ENCODE measurements around the gene VSTM2L. TPM values are rescaled to one million over a fixed set of nuclear protein-coding genes. Genes with fewer than 3 reads are reported as not detected.
"Not testable (repeated sequence)": the region's sequence is repeated elsewhere in the genome, so short reads cannot be mapped to it uniquely, and the experiment has no call there.

Gene VSTM2L
- total RNA-seq, 1 donor from 2014 or later, result 39.6 TPM

DNA sequence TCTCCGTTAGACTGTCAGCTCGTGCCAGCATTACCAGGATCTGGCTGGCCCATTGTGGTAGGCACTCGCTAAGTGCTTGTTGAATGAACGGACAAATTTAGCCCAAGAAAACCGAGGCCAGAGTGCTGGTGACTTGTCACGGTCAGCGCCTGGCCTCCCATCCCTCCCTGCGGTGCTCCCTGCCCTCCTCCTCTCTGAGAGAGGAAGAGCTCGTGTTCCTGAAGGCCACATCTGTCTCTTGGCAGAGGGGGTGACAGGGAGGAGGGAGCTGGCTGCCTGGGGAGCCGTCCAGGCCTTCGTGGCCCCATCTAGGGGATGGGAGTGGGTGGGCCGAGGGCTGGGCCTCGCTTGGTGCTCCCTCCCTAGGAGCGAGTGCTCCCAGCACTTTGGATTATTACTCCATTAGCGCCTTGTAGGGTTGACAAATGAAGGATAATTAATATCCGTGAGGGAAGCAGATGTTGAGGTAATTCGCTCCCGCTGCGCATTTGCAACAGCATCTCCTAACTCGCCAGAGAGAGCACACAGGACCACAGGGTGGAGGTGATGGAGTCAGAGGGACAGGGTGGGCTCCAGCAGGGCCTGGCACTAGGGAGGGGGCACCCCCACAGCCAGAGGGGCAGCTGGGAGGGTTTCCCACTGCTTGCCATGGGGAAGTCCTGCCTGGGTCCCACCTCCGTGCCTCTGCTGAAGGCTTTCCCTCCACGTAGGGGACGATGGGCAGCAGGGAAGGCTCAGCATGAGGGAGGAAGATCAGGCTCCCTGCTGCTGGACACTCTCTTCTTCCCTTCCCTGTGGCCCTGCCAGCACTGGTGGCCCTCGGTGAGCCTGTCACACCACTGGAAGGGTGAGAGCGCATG, 37.0 kb downstream of the VSTM2L start:
- no peak for DNase-seq

DNA sequence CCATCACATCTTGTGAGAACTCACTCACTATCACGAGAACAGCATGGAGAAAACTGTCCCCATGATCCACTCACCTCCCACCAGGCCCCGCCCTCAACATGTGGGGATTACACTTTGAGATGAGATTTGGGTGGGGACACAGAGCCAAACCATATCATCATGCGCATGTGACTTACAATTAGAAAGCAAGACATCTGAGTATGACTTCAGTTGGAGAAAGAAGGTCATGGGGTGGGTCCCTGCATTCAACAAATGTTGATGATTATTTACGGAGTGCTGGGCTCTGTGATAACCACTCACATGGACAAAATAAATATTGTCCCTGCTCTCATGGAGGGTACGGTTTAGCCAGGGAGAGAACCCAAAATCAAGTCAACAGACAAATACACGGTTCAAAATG, 37.9 kb downstream of the VSTM2L start:
- DNase-seq, result no peak

DNA sequence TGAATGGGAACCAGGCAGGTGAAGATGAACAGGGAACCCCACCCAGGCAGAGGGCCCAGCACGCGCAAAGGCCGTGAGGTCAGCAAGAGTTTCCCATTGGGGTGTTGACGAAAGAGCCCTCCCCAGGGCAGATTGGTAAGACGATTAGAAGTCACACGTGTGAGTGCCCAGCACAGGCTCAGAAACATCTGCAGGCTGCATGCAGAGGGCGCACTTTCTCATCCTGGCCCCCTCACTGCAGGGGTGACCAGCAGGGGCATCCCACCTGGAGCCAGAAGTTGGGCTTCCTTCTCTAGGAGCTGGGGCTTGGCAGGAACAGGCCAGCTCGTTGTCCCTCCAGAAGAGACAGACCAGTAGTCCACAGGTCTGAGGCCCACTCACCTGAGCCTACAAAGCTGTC, 38.4 kb downstream of the VSTM2L start:
- no peak for DNase-seq

DNA sequence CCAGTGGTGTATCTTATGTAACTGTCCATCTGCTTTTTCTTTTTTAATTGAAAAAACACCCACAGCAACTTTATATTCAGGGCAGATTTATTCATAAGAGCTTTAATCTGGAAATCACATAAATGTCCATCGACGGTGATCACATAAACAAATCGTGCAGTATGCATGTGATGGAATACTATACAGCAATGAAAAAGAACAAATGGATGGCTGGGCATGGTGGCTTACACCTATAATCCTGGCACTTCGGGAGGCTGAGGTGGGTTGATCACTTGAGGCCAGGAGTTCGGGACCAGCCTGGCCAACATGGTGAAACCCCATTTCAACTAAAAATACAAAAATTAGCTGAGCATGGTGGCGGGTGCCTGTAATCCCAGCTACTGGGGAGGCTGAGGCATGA, 39.1 kb downstream of the VSTM2L start:
- no peak for DNase-seq

DNA sequence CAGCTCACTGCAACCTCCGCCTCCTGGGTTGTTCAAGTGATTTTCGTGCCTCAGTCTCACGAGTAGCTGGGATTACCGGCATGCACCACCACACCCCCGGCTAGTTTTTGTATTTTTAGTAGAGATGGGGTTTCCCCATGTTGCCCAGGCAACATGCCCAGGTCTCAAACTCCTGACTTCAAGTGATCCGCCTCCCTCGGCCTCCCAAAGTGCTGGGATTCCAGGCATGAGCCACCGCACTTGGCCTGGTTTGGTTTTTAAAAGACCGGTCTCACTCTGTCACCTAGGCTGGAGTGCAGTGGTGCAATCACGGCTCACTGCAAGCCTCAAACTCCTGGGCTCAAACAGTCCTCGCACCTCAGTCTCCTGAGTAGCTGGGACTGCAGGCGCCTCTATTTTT, 40.1 kb downstream of the VSTM2L start:
- no peak for DNase-seq

DNA sequence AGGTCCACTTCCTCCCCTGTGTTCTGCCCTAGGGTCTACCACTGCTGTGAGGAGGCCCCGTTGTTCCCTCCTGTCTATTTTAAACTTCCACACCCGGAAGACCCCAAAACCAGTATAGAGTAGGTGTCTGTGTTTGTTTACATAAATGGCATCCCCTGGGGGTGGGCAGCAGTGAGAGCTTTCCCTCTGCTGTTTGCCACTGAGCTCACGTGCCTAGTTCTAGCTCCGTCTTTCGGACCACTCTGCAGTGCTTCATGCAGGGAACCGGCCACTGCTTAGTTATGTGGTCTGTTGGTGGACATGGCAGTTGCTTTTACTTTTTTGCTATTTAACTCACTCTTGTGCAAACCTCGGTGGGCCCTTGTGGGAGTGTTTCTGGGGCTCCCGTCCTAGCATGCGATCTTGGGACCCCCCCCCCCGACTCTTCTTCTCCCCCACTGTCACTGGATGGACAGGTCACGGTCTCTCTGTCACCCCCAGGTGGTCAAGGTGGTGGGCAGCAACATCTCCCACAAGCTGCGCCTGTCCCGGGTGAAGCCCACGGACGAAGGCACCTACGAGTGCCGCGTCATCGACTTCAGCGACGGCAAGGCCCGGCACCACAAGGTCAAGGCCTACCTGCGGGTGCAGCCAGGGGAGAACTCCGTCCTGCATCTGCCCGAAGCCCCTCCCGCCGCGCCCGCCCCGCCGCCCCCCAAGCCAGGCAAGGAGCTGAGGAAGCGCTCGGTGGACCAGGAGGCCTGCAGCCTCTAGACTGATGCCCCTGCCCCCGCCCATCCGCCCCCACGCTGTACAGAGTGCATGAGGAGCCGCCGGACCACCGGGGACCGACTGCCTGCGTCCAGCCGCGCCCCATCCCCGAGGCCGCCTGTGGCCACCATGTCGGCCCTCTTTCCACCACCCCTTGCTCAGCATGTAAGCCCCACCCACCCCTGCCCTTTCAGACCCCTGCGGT, 40.9 kb downstream of the VSTM2L start:
- no peak for DNase-seq

DNA sequence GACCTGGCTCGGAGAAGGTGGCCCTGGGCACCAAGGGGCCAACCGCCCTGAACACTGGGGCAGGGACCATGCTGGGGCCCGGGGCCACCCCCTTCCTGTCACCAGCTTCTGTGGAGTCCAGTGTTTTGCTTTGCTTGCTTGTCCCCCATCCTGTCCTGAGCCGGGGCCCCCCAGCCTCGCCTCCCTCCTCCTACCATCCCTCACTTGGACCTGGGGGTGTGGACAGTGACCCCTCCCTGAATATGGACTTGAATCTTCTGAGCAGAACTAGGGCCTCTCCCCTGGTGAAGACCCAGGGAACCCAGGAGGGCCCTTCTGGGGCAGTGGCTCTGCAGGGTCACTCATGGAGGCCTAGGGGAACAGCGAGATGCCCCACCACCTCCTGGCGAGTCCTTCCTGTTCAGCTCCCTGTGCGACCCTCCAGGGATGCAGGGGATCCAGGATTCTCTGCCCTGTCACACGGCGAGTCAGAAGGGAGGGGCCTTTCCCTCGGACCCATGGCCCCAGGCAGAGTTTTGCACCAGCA, 41.6 kb downstream of the VSTM2L start:
- DNase-seq, result no peak

DNA sequence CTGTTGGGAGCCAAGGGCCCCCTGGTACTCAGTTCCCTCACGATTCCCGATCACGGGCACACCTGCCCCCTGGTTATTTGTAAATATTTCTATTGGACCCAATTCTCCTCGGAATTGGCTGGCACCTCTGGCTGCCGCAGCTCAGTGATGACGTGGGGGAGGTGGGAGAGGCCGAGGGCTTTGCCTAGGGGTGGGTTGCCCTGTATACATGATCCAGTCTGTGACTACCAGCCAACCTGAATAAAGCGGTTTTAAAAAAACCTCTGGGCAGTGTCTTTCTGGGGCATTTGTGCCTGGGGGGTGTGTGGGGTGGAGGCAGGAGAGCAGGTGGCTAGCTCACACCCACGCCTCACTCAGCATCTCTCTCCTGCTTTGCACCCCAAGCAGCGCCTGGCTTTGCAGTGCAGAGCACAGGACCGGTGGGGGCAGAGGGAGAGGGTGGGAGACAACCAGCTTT, 42.2 kb downstream of the VSTM2L start:
- no peak for DNase-seq

DNA sequence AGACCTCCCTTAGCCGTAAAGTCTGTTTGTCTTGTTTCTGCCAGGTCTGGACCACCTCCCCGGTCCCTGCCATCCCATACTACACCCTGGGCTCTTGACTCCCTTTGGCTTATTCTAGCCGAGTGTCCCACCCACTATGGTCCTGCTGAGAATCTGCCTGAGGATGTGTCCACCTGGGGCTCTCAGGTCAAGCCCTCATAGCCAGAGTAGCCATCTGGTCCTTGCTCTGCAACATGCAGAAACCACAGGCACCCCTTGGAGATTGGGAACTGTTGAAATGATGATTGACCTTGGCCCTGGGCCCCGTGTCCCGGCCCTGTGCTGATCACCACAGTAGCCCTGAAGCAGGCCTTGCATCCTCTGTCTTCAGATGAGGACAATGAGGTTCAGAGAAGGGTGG, 44.0 kb downstream of the VSTM2L start:
- DNase-seq, result no peak

DNA sequence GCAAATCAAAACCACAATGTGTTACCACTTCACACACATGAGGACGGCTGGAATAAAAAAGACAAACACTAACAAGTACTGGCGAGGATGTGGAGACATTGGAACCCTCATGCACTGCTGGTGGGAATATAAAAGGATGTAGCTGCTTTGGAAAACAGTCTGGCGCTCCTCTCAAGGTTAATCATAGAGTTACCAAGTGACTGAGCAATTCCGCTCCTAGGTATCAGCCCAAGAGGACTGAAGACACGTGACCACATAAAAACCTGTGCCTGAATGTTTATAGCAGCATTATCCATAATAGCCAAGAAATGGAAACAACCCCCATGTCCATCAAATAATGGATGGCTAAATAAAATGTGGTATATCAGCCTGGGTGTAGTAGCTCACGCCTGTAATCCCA, 45.0 kb downstream of the VSTM2L start:
- DNase-seq, result no peak

DNA sequence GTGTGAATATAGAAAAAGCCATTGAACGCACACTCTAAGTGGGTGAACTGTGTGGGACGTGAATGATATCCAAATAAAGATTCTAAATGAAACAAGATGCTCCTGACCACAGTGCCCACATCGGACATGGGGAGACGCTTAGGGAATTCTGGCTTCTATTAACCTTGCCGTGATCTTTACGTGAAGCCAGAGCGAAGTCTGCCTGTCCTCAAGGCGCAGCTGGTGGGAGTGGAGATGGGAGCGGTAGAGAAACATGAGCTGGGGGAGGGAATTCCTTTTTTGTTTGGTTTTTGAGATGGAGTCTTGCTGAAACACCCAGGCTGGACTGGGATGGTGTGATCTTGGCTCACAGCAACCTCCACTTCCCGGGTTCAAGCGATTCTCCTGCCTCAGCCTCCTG, 46.0 kb downstream of the VSTM2L start:
- DNase-seq, result no peak

DNA sequence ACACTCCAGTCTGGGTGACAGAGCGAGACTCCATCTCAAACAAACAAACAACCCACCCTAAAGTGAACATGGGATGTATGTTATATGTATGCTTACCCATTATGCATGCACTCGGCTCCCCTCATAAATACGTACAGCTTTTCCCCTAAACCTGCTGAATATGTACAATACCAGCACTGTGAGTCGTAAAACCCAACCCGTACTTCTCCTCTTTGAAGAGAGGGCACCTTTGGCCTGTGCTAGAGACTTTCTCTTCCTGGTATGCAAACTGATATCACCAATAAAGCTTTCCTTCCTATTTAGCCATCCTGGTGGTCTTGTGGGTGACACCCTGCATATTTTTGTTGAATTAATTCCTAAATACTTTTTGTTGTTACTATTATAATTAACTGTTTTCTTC, 51.3 kb downstream of the VSTM2L start:
- no peak for DNase-seq

DNA sequence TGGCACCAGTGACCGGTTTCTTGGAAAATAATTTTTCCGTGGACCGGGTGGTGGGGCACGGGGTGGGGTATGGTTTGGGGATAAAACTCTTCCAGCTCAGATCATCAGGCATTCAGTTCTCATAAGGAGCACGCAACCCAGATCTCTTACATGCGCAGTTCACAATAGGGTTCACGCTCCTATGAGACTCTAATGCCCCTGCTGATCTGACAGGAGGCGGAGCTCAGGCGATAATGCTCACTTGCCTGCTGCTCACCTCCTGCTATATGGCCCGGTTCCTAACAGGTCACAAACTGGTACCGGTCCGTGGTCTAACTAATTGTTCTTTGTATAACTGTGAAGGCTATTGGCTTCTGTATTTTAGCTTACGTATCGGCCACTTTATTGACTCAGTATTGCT, 51.7 kb downstream of the VSTM2L start:
- DNase-seq, result no peak

DNA sequence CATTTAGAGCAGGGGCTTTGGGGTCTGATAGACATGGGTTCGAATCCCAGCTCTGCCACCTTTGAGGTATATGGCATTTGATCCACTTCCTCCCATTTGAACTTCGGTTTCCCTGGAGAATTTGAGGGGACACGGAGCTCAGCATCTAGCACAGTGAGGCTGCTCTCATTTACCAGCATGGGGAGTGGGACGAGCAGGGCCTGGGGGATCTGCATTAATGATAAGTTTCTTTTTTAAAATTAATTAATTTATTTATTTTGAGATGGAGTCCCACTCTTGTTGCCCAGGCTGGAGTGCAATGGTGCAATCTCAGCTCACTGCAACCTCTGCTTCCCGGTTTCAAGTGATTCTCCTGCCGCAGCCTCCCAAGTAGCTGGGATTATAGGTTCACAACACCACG, 52.6 kb downstream of the VSTM2L start:
- DNase-seq, result no peak

DNA sequence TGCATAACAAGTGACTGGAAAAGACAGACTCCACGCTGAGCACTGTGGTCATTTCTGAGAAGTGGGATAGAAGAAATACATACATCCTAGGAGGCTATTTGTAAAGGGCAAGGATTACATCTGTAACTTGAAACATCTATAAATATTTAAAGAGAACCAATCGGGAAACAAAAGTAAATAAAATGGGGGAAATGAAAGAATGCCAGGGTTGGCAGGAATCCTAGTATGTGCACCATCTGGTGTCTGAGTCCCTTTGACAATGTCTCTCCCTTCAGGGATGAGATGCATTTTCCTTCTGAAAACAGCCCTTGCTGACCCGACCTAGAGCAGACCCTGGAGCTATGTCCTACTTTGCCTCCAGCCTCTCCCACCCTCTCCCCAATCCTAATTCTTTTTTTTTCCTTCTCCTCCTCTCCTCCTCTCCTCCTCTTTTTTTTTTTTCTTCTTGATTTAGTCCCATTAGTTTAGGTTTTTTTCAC, 53.2 kb downstream of the VSTM2L start:
- DNase-seq, result no peak

DNA sequence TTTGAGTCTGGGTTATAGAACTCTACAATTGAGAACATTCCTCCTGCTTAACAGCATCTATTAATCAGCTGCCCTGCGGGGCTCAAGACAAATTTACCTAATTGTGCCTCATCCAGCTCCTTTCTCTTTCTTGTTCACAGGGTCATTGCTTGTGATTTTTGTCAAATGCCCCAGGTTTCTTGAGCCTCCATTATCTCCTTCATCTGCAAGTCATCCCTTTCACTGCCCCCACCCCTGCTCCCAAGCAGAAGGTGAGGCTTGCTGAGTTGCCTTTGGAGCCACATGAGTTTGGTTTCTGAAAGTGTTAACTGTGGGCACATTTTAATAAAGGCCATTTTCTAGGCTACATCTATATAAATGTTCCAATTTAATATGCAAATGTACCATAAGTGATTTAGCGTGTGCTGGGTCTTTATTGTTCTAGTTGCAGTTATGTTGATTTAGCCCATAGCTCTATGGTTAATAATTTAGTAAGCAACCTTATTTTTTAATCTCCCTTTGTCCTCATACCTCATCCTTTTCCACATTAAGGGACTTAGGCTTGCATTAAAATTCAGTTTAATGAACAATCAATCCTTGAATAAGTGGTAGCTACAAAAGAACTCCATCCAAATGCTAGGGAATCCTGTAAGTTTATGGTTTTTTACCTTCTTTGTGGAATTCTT, 56.1 kb downstream of the VSTM2L start:
- no peak for DNase-seq

DNA sequence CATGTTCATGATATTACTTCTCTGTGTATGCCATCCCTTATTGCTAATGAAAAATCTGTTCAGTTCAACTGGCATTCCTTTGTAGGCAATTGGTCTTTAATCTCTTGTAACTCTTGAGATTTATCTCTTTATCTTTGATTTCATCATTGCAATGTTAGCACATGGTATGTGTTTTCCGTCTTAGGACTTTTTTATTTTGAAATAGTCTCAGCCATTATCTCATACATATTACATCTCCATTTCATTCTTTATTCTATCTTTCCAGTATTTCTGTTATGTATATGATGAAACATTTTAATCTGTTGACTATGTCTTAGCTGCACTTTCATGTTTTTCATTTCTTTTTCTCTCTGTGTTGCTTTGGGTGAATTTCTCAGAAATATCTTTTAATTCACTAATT, 58.1 kb downstream of the VSTM2L start:
- DNase-seq, result no peak

DNA sequence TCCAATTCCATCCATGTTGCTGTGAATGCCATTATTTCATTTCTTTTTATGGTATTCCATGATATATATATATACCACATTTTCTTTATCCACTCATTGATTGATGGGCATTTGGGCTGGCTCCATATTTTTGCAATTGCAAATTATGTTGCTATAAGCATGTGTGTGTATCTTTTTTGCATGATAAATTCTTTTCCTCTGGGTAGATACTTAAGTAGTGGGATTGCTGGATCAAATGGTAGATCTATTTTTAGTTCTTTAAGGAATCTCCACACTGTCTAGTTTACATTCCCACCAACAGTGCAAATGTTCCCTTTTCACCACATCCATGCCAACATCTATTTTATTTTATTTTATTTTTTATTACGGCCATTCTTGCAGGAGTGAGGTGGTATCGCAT, 60.6 kb downstream of the VSTM2L start:
- not testable (repeated sequence) for DNase-seq

DNA sequence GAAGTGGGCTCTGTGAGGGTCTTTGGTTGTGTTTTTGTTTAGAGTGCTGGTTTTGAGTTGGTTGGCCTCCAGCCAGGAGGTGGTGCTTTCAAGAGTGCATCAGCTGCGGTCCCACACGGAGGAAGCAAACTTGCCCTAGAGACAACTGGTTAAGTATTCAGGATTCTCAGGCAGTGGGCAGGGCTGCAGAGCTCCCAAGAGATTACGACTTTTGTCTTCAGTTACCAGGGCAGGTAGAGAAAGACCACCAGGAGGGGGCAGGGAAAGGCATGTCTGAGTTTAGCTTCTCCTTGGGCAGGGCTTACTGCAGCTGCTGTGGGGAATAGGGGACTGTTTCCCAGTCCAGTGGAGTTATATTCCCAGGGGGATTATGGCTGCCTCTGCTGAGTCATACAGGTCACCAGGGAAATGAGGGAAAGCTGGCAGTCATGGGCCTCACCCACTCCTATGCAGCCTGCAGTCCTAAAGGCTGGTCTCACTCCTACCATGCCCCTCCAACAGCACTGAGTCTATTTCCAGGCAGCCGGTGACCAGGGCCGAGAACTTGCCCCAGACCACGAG, 66.0 kb downstream of the VSTM2L start:
- no peak for DNase-seq

DNA sequence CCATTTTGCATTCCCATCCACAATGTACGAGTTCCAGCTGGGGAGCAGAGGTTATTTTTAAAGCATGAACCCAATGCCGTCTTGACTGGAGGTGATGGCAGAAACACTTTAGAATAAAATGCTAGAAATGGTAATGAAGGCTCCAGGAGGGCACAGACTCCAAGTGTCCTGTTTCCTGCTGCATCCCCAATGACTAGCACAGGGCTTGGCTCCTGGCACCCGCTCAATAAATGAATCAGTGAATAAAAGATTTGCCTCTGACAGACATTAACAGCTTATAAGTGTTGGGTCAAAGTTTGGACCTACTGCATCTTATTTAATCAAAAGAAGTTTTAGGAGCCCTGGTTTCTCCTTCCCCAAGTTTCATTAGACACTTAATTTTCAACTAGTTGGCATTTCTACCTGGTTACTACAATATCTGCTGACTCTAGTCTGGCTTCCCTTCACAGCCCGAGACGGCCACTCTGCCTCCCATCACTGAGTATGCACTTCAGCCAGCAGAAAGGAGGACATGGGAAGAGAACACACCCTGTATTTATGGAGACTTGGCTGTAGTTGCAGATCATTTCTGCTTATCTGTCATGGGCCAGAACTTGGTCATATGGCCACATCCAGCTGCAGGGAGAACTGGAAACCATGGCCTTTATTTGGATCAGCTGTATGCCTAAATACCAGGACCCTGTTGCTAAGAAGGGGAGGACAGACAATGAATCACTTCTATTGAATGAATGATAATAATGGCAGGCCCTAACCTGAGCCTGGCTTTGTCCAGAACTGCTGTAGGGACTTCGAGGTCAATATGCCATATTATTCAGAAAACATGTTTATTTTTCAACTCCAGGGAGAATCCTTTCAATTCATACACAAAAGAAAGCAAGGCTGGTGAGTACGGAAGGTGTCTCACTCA, 67.3 kb downstream of the VSTM2L start:
- no peak for DNase-seq

DNA sequence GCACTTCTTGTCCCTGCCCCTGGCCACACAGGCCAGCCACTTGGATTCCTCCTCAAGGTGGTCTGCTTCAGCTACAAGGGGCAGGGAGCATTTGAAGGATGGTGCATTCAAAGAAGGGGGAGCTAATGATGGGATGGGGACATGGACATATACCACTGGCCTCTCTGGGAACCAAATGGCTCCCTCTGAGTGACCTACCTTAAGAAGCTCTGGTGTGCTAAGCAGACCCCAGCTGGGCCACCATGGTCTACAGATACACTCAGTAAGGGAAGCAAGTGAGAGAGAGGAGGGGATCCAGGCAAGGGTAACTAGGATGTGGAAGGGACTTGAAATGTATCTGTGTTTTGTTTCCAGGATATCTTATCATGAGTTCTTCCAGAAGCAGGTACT, 67.9 kb downstream of the VSTM2L start:
- no peak for DNase-seq
